Adrenal gland (tissue), 12 donors: ENCODE results near the gene ZSWIM8. TPM values are rescaled to one million over a fixed set of nuclear protein-coding genes. Genes with fewer than 3 reads are reported as not detected.

Source experiments
- DNase-seq, 7 donors: peaks; one replicate each; pipeline ENCODE4 v3.0.0-alpha.2; 2019 to 2020
- H3K27ac ChIP-seq, 5 donors: fragments of 200-600 bp; sonication (generic) in 4 of 5; 1 replicate in 3 of 5; 2 replicates in 2 of 5; pipeline versions ENCODE4 v1.5.1 to v1.8.0; 2016 to 2020; ENCODE audit warnings: mild to moderate bottlenecking in 1 of 5
- H3K27me3 ChIP-seq: fragments of 200-600 bp; 2 replicates; pipeline ENCODE4 v1.8.0; 2021
- H3K36me3 ChIP-seq, 2 donors: fragments of 200-600 bp; replicated peaks in 1 of 2; 1 replicate in 1 of 2; 2 replicates in 1 of 2; pipeline versions ENCODE4 v1.5.1 to v1.8.0; 2018 to 2022
- H3K4me1 ChIP-seq, 2 donors: fragments of 200-600 bp; replicated peaks in 1 of 2; 1 replicate in 1 of 2; 2 replicates in 1 of 2; pipeline versions ENCODE4 v1.5.1 to v1.8.0; 2018 to 2021
- H3K4me3 ChIP-seq, 4 donors: fragments of 200-600 bp; sonication (generic) in 3 of 4; one replicate each; pipeline ENCODE4 v1.5.1; 2016 to 2018
- H3K9me3 ChIP-seq, 3 donors: fragments of 200-600 bp; sonication (generic) in 1 of 3; replicated peaks in 1 of 3; 1 replicate in 2 of 3; 2 replicates in 1 of 3; pipeline versions ENCODE4 v1.5.1 to v1.8.0; 2016 to 2021
- CTCF ChIP-seq, 6 experiments: fragments of 450-650 bp in 4 of 6; fragments of 200-600 bp in 2 of 6; sonication (generic) in 1 of 6; IDR thresholded peaks; 1 replicate in 5 of 6; 2 replicates in 1 of 6; pipeline versions ENCODE4 v1.5.1 to v1.8.0; 2016 to 2021; ENCODE audit warnings: antibody characterized with exemption in 6 of 6, mild to moderate bottlenecking in 2 of 6, moderate library complexity in 1 of 6
- POLR2A ChIP-seq, 2 donors: fragments of 450-650 bp; IDR thresholded peaks; one replicate each; pipeline ENCODE4 v1.6.1; 2017; ENCODE audit warnings: antibody characterized with exemption in 2 of 2, mild to moderate bottlenecking in 2 of 2, moderate library complexity in 1 of 2
- WGBS, 4 donors: extraction: QIAGEN DNeasy Blood & Tissue Kit in 2 of 4; methylation state at CpG; one replicate each; pipeline versions ENCODE4 v1.1.5 to v1.1.7; 2013 to 2017; 5-methylcytosine and 5-hydroxymethylcytosine counted together
- intact Hi-C, 2 donors: fragments of 100-400 bp; cut with DNase I; formaldehyde crosslinking; loops; one replicate each; pipeline versions ENCODE4 v1.14.1 to v1.15.0; 2022 to 2023
- polyA plus RNA-seq, 3 donors: library from polyadenylated mRNA; stranded (reverse); fragments of 200-250 nt in 2 of 3; fragments of 350-450 nt in 1 of 3; fragmentation: Illumina TruSeq in 1 of 3; extraction: RNeasy Lipid Tissue Mini Kit (QIAGEN cat#74804) in 1 of 3; gene quantifications; one replicate each; pipeline ENCODE4 v1.2.3, GENCODE V29; 2013 to 2014
- total RNA-seq, 9 donors: library from RNA; depleted of rRNA in 4 of 9; stranded (reverse); fragments of >200 nt in 4 of 9; fragments of 120-200 nt in 1 of 9; fragmentation: NEBNext Ultra II Directional in 1 of 9; extraction: Animal tissue kit (Norgen Biotek cat#: 25700) in 1 of 9; gene quantifications; one replicate each; pipeline versions ENCODE4 v1.1.0 to v1.2.4, GENCODE V29; 2013 to 2023
- donor health status: healthy with polysubstance abuse.
- donor health status: Bipolar disorder and iron deficiency.
- donor health status: DM: yes; HTN: yes; CAD: no.
- donor health status: DM: no; HTN: no; CAD: no.
- donor health status: DM: no; HTN: no; CAD: no.
- donor health status: DM: yes; HTN: yes; CAD: no.

ZSWIM8 gene
- total and polyA plus RNA-seq, 12 donors, result 55.7 to 714 (median 114) TPM

- H3K27me3 ChIP-seq, result no peaks in the 10 kb centered on the region
Observed at GRCh38 chr10:73809061-73809818, 23.8 kb downstream of the ZSWIM8 start.

GRCh38 chr10:73810358-73810734 is 24.9 kb downstream of the ZSWIM8 start:
- H3K27ac ChIP-seq, result peak overlapping the region in 4 of 5 donors; percentile 38 to 98 (median 88)
- no peak for TF ChIP-seq POLR2A (IDR thresholded peaks at IDR 0.05)
- no peak for TF ChIP-seq CTCF (IDR thresholded peaks at IDR 0.05)
- H3K27me3 ChIP-seq, result no peaks in the 10 kb centered on the region
- H3K36me3 ChIP-seq, result peaks cover 0 to 33% of the 10 kb centered on the region in 2 donors
- 62 to 66% (median 63%) methylated on average over 7 of the region's 7 CpGs for WGBS, 4 donors
- intact Hi-C loops, result loop anchor here in 1 of 2 donors (10.0 kb wide), 1 partner anchor 64 kb away; the partner anchor contains the start of gene CAMK2G
- peaks cover 16 to 36% of the 10 kb centered on the region in 2 donors for H3K4me1 ChIP-seq
- no peak for DNase-seq
- H3K4me3 ChIP-seq, result peak overlapping the region in 1 of 4 donors; percentile 98
- no peaks in the 10 kb centered on the region for H3K9me3 ChIP-seq

More at GRCh38 chr10:73809061-73809818, 23.8 kb downstream of the ZSWIM8 start:
- DNase-seq, result peak in 6 of 7 donors; percentile 52 to 70 (median 61)
- TF ChIP-seq CTCF (IDR thresholded peaks at IDR 0.05), result no peak
- TF ChIP-seq POLR2A (IDR thresholded peaks at IDR 0.05), result peak in 1 of 2 donors; percentile 42
- H3K9me3 ChIP-seq, result no peaks in the 10 kb centered on the region
- peaks cover 16 to 36% of the 10 kb centered on the region in 2 donors for H3K4me1 ChIP-seq
- intact Hi-C loops, result no loop called here
- H3K4me3 ChIP-seq, result no peak overlapping the region
- peak overlapping the region in 4 of 5 donors; percentile 7 to 94 (median 56) for H3K27ac ChIP-seq
- WGBS, 4 donors, result 23 to 39% (median 30%) methylated on average over 5 of the region's 5 CpGs
- peaks cover 0 to 44% of the 10 kb centered on the region in 2 donors for H3K36me3 ChIP-seq

- Histone ChIP-seq H3K4me1 (peaks cover 16 to 36% of the 10 kb centered on the region in 2 donors), H3K4me3 (peak overlapping the region; percentile 39 to 98 (median 86)), H3K27me3 (no peaks in the 10 kb centered on the region), H3K36me3 (peaks cover 0 to 28% of the 10 kb centered on the region in 2 donors), H3K27ac (peak overlapping the region; percentile 62 to 98 (median 92)), H3K9me3 (no peaks in the 10 kb centered on the region)
- intact Hi-C loops, result loop anchor here in 1 of 2 donors (10.0 kb wide), 1 partner anchor 64 kb away; the partner anchor contains the start of gene CAMK2G
- peak in 5 of 7 donors; percentile 41 to 61 (median 48) for DNase-seq
- TF ChIP-seq POLR2A (IDR thresholded peaks at IDR 0.05) (no peak), CTCF (IDR thresholded peaks at IDR 0.05) (no peak)
- WGBS, 4 donors, result 0 to 1% (median 0%) methylated on average over 12 to 63 of the region's 63 CpGs
Observed at GRCh38 chr10:73810735-73811465, 25.5 kb downstream of the ZSWIM8 start.

- DNase-seq, result peak in 1 of 7 donors; percentile 29
- H3K9me3 ChIP-seq, result no peaks in the 10 kb centered on the region
- H3K27ac ChIP-seq, result peak overlapping the region in 1 of 5 donors; percentile 94
- H3K27me3 ChIP-seq, result no peaks in the 10 kb centered on the region
- 83 to 93% (median 92%) methylated on average over 4 of the region's 4 CpGs for WGBS, 4 donors
- intact Hi-C loops, result loop anchor here in 1 of 2 donors (10.0 kb wide), 1 partner anchor 62 kb away; the partner anchor contains the start of gene CAMK2G
- no peak for TF ChIP-seq POLR2A (IDR thresholded peaks at IDR 0.05)
- TF ChIP-seq CTCF (IDR thresholded peaks at IDR 0.05), result no peak
- H3K36me3 ChIP-seq, result peaks cover 0 to 20% of the 10 kb centered on the region in 2 donors
- peaks cover 16 to 26% of the 10 kb centered on the region in 2 donors for H3K4me1 ChIP-seq
- no peak overlapping the region for H3K4me3 ChIP-seq
Observed at GRCh38 chr10:73812657-73813056, 27.3 kb downstream of the ZSWIM8 start.
